Stimulated activated CD4-positive, alpha-beta T cell treated with anti-CD3 and anti-CD28 coated beads, Interleukin-1b, Interleukin-23, amount 100 ng/mL, for 4 hours (primary cell): ENCODE data around the gene SFN.
"Not testable (repeated sequence)": the region's sequence is repeated elsewhere in the genome, so short reads cannot be mapped to it uniquely, and the experiment has no call there.

Experiments
- DNase-seq, 2 donors: peaks; one replicate each; pipeline ENCODE4 v3.0.0-alpha.2; 2020; ENCODE audit warnings: low read depth in 2 of 2

SFN gene

GRCh38 chr1:26864610-26865480 is 1.9 kb downstream of the SFN start:
- peak; percentile 85 to 90 for DNase-seq

- not testable (repeated sequence) for DNase-seq
Observed at GRCh38 chr1:26873097-26873496, 10.1 kb downstream of the SFN start.

GRCh38 chr1:26874896-26875295 is 11.9 kb downstream of the SFN start:
- no peak for DNase-seq

DNA sequence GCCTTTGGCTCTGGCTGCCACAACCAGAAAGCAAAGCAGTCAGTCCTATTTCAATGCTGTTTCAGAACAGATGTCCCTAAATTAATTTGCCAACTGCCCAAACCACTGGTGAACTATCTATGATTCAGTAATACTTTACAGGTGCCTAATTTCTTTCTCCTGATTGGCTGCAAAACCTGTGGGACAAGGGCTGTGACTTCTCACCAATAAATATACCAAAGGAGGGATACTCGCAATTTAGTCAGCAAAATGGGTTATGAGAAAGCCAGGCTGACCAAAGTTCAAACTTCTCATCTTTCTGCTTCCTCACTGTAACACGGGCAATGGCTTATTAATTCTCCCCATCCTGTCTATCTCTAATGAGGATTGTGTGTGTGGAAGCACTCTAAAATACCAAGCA is 14.4 kb downstream of the SFN start:
- DNase-seq = no peak

DNA sequence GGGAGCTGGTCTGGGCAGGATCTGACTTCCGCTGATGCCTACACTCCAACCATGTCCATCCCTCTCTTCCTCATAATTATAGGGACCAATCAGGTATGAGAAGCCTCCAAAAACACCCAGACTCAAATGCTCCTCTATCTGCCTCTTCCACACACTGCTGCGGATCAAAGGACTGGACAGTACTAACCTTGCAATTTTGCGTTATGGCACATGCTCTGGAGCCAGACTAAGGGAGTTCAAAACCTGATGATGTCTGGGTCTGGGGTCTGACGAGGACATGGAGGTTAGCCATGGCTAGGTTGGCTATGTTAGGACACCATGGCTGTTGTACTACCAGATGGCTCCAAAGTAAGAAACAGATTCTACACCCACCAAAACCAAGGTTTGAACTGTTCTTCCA is 16.8 kb downstream of the SFN start:
- DNase-seq = no peak

- not testable (repeated sequence) for DNase-seq
Observed at GRCh38 chr1:26881611-26882010, 18.7 kb downstream of the SFN start.

- no peak for DNase-seq
Observed at GRCh38 chr1:26882696-26883463, 19.9 kb downstream of the SFN start.

DNA sequence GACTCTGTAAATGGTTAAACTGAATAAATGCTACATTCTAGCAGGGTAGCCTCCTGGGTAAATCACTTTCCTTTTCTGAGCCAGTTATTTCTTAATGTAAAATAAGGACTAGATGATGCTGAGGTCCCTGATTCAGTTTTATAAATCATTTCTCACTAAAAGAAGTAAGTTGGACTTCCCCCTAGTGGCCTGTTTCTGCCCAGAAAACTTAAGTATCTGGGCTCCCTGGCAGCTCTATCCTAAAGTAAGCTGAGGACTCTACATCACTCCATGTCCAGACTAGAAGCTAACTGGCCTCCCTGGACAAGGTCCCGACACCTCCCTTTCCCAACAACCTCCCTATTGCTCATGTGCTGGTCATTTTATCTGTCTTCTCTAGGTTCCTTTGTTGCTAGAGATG is 24.2 kb downstream of the SFN start:
- no peak for DNase-seq

GRCh38 chr1:26888231-26888630 is 25.3 kb downstream of the SFN start:
- no peak for DNase-seq

DNA sequence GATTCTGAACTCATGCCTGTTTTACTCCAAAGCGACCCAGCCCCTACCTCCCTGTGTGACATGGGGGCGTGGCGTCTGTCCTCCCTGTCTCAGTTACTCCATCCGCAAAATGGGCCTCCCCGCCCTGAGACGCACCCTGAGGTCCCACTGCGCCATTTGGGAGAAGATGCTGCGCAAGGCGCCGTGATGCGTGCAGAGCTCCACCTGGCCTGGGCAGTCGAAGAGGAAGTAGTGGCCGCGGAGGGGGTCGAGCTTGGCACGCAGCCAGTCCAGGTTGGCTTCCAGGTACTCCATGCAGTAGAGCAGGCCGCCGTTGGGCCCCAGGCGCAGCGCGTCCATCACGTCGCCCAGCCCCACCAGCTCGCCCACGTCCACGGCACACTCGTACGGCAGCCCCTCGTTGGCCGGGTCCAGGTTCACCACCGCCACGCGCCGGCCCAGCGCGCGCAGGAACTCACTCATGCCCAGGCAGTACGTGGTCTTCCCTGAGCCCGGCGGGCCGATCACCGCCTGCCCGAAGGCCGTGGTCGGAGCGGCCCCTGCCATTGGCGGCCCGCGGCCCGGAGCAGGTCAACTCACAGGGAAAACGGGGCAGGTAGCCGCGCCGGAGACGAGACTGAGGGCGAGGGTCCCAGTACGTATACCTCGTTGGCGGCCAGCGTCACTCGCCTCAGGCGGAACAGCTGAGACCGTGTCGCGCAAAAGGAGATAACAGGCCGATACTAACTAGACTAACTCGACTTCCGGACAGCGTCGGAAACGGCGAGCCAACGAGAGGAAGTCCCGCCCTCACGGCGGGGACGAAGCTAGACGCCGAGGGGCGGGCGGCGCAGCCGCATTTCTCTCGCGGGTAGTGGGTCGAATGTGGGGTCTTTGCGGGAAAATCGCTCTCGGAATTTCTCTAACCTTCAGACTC is 26.9 kb downstream of the SFN start, which contains the start of gene GPN2:
Gene GPN2, minus strand, starts transcription at position 733 of the 916 bp plus-strand sequence. Its CDS starts 187 bp downstream, at position 546.
- DNase-seq = peak; percentile 54 to 68

DNA sequence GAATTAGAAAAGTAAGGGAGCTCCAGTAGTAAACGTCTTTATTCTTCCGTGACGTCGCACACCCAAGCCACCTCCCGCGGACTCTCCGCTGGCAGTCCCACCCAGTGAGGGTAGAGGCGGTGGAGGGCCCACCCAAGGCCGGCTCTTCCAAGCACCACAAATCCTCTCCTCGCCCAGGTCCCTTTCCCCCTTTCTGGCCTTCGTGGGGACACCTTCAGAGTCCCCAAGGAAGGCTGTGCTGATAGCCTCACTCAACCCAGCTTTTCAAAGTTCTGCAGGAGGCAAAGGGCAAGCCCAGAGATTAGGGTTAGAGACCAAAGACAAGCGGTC is 27.5 kb downstream of the SFN start:
- DNase-seq = no peak

DNA sequence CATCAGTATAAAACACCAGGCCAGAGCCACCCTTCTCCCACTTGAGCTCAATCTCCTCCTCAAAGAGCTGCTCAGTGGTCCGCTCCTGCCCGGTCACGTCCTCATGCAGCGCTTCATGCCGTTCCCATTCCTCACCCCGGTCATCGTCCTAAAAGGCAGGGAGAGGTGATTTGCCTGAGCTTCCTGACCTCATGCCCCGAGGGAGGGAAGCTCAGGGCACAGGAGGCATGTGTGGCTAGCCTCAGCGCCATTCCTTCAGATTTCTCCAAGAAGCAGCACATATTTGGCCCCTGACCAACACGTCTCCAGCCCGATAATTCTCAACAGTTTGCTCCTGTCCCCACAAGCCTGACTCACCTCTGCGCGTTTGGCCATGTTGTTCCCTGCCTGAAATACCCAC is 31.3 kb downstream of the SFN start:
- no peak for DNase-seq

DNA sequence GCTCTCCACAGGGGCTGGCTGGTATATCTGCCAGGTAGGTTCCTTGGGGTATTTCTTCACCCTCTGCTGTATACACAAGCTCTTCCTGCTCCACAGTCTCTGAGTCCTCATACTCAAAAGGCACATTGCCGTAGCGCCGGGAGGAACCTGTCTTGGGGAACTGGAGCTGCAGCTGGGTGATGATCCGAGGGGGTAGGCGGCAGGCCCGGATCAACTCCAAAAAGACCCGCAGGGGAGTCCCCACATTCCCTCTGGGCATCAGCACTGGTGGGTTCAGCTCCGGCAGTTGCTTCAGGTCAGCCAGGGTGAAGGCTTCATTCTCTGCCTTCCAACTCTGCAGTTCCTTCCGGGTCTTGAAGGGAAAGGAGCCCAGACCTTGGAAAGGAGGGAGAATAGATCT is 34.4 kb downstream of the SFN start:
- no peak for DNase-seq

- DNase-seq = peak; percentile 77 to 84
Observed at GRCh38 chr1:26900001-26900814, 37.3 kb downstream of the SFN start, which contains the start of gene GPATCH3. GPATCH3 (minus strand) TSS chr1:26900467; CDS start chr1:26900442, 25 bp downstream.

GRCh38 chr1:26900815-26901511 is 38.0 kb downstream of the SFN start:
- no peak for DNase-seq

DNA sequence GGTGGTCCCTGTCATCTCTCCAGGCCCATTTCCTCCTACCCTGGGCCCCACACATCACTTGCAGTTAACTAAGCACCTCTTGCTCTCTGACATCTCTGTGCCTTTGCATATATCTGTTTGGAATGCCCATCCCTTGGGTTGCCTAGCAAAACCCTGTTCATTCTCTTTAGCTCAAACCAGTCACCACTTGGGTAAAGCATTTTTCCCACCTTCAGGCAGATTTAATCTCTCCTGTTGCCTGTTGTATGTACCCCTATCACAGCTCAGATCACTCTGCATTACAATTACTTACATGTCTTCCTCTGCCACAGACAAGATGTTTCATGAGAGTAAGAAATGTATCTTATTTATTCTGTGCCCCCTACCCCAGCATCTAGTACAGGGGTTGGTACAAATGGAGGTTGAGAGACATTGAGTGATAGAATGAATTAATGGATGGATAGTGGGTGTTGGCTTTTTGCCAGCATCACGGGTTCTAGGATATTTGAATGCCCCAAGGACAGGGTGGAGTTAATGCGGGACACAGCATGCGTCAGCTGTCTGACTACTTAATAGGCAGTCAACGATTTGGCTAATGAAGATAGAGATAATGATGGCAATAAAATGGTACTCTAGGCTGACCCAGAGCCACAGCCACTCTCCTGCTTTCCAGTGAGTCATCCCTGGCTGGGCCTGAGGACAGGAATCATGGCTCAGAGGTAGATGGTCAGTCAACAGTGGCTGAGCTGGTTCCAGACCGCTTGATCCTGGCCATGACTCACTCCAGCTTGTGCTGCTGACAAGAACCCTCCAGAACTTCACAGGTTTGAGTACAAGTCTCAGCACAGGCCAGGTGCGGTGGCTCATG is 44.3 kb downstream of the SFN start:
- no peak for DNase-seq

DNA sequence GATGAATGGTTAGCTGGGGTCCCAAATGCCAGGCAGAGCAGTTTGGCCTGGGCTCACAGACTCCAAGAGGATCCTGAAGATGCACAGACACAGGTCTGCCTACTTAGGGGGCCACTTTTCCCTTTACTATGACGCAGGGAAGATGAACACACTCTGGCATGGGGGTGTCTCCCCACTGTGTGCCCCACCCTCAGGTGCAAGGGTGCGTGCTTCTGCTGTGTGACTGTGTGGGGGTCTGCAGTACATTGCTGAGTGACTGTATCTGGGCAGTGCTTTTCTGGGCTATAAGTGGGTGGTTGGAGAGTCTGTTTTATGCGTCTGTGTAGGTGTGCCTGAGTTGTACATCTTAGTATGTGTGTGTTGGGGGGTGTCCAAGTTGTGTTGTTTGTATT is 47.0 kb downstream of the SFN start:
- DNase-seq = no peak

- DNase-seq = no peak
Observed at GRCh38 chr1:26910343-26911160, 47.6 kb downstream of the SFN start.
